ENCODE data around the gene DNAH17.

The DNAH17 gene

GRCh38 chr17:78387977-78388941, 188.9 kb downstream of the DNAH17 start:
- DNase-seq, result no peak
- intact Hi-C loops (cut with DNase I), result no loop called here

- DNase-seq, result peak in 1 of 10 donors; percentile 31
- intact Hi-C loops (cut with DNase I), result no loop called here
Observed at GRCh38 chr17:78384479-78385175, 192.6 kb downstream of the DNAH17 start.

GRCh38 chr17:78383725-78384471, 193.3 kb downstream of the DNAH17 start:
- peak in 4 of 10 donors; percentile 30 to 87 (median 36) for DNase-seq
- intact Hi-C loops (cut with DNase I), result no loop called here

GRCh38 chr17:78381601-78382232, 195.5 kb downstream of the DNAH17 start:
- DNase-seq, result peak in 1 of 10 donors; percentile 7
- intact Hi-C loops (cut with DNase I), result no loop called here

GRCh38 chr17:78380370-78380769, 196.8 kb downstream of the DNAH17 start:
- DNase-seq, result no peak
- intact Hi-C loops (cut with DNase I), result no loop called here

- intact Hi-C loops (cut with DNase I), result no loop called here
- DNase-seq, result no peak
Observed at GRCh38 chr17:78379131-78379491, 198.1 kb downstream of the DNAH17 start.

GRCh38 chr17:78378225-78379130, 198.7 kb downstream of the DNAH17 start, which contains the start of gene PGS1:
Gene PGS1 (plus strand): TSS chr17:78378649. CDS start chr17:78378666, 17 bp downstream.
- intact Hi-C loops (cut with DNase I), result no loop called here
- DNase-seq, result peak; percentile 72 to 97 (median 82)

GRCh38 chr17:78377858-78378224, 199.4 kb downstream of the DNAH17 start:
- intact Hi-C loops (cut with DNase I), result no loop called here
- DNase-seq, result peak in 1 of 10 donors; percentile 81

- no peak for DNase-seq
- intact Hi-C loops (cut with DNase I), result no loop called here
Observed at GRCh38 chr17:78376161-78376560, 201.0 kb downstream of the DNAH17 start.

- DNase-seq, result peak in 1 of 10 donors; percentile 57
- intact Hi-C loops (cut with DNase I), result no loop called here
Observed at GRCh38 chr17:78375401-78376151, 201.6 kb downstream of the DNAH17 start.

GRCh38 chr17:78374631-78375274, 202.4 kb downstream of the DNAH17 start:
- intact Hi-C loops (cut with DNase I), result no loop called here
- DNase-seq, result peak in 1 of 10 donors; percentile 30

GRCh38 chr17:78374189-78374588, 203.0 kb downstream of the DNAH17 start:
- intact Hi-C loops (cut with DNase I), result no loop called here
- DNase-seq, result no peak

All from posterior cingulate gyrus (tissue), 11 donors.